Ascending aorta (tissue), 2 donors: ENCODE data around the gene FBXW12. TPM values are rescaled to one million over a fixed set of nuclear protein-coding genes. Genes with fewer than 3 reads are reported as not detected.

Source experiments
- DNase-seq, 2 donors: peaks; one replicate each; pipeline ENCODE4 v3.0.0-alpha.2; 2019; ENCODE audit warnings: low spot score in 2 of 2
- H3K27ac ChIP-seq, 2 donors: fragments of 200-600 bp; sonication (generic); one replicate each; pipeline ENCODE4 v1.5.1; 2016 to 2017; ENCODE audit warnings: mild to moderate bottlenecking in 1 of 2
- H3K27me3 ChIP-seq: fragments of 200-600 bp; sonication (generic); one replicate; pipeline ENCODE4 v1.5.1; 2017
- H3K36me3 ChIP-seq, 2 donors: fragments of 200-600 bp; sonication (generic); one replicate each; pipeline ENCODE4 v1.5.1; 2016
- H3K4me1 ChIP-seq, 2 donors: fragments of 200-600 bp; sonication (generic); one replicate each; pipeline ENCODE4 v1.5.1; 2016 to 2017; ENCODE audit warnings: mild to moderate bottlenecking in 1 of 2
- H3K4me3 ChIP-seq, 2 donors: fragments of 200-600 bp; sonication (generic); one replicate each; pipeline ENCODE4 v1.5.1; 2016 to 2017; ENCODE audit warnings: mild to moderate bottlenecking in 1 of 2
- H3K9me3 ChIP-seq, 2 donors: fragments of 200-600 bp; sonication (generic); one replicate each; pipeline ENCODE4 v1.5.1; 2016
- CTCF ChIP-seq, 3 experiments: fragments of 200-600 bp in 2 of 3; fragments of 450-650 bp in 1 of 3; sonication (generic) in 2 of 3; IDR thresholded peaks; one replicate each; pipeline ENCODE4 v1.5.1; 2016 to 2019; ENCODE audit warnings: antibody characterized with exemption in 3 of 3, mild to moderate bottlenecking in 1 of 3, moderate library complexity in 1 of 3
- intact Hi-C: fragments of 100-400 bp; cut with DNase I; formaldehyde crosslinking; loops from one replicate; pipeline ENCODE4 v1.15.1; 2023
- total RNA-seq: library from RNA; depleted of rRNA; stranded (reverse); fragments of >200 nt; gene quantifications from one replicate; pipeline ENCODE4 v1.1.0, GENCODE V29; 2016

FBXW12 gene
- total RNA-seq, 1 donor from 2014 or later = not detected

GRCh38 chr3:48425281-48425812 is 53.3 kb downstream of the FBXW12 start:
- peak overlapping the region in 1 of 2 donors; percentile 79 for H3K4me3 ChIP-seq
- intact Hi-C loops = no loop called here
- no peak for DNase-seq
- peak overlapping the region; percentile 95 to 98 for H3K27ac ChIP-seq
- peaks cover 18 to 43% of the 10 kb centered on the region in 2 donors for H3K4me1 ChIP-seq
- H3K9me3 ChIP-seq = no peaks in the 10 kb centered on the region
- H3K27me3 ChIP-seq = no peaks in the 10 kb centered on the region
- TF ChIP-seq CTCF (IDR thresholded peaks at IDR 0.05) = no peak
- H3K36me3 ChIP-seq = peaks cover 15 to 33% of the 10 kb centered on the region in 2 donors

GRCh38 chr3:48426401-48426909 is 54.4 kb downstream of the FBXW12 start:
- H3K36me3 ChIP-seq = peaks cover 7 to 23% of the 10 kb centered on the region in 2 donors
- peaks cover 18 to 47% of the 10 kb centered on the region in 2 donors for H3K4me1 ChIP-seq
- TF ChIP-seq CTCF (IDR thresholded peaks at IDR 0.05) = no peak
- DNase-seq = no peak
- H3K9me3 ChIP-seq = no peaks in the 10 kb centered on the region
- intact Hi-C loops = no loop called here
- H3K27me3 ChIP-seq = no peaks in the 10 kb centered on the region
- peak overlapping the region; percentile 95 to 98 for H3K27ac ChIP-seq
- peak overlapping the region; percentile 79 to 94 for H3K4me3 ChIP-seq

GRCh38 chr3:48426944-48427629 is 55.1 kb downstream of the FBXW12 start:
- H3K4me3 ChIP-seq = peak overlapping the region; percentile 79 to 94
- peaks cover 18 to 47% of the 10 kb centered on the region in 2 donors for H3K4me1 ChIP-seq
- no peaks in the 10 kb centered on the region for H3K9me3 ChIP-seq
- intact Hi-C loops = no loop called here
- no peak for DNase-seq
- H3K27me3 ChIP-seq = no peaks in the 10 kb centered on the region
- H3K36me3 ChIP-seq = peaks cover 7 to 21% of the 10 kb centered on the region in 2 donors
- peak overlapping the region; percentile 95 to 98 for H3K27ac ChIP-seq
- TF ChIP-seq CTCF (IDR thresholded peaks at IDR 0.05) = no peak

GRCh38 chr3:48427630-48427962 is 55.6 kb downstream of the FBXW12 start:
- Histone ChIP-seq H3K9me3 (no peaks in the 10 kb centered on the region), H3K4me1 (peaks cover 18 to 47% of the 10 kb centered on the region in 2 donors)

GRCh38 chr3:48428088-48428571 is 56.1 kb downstream of the FBXW12 start:
- H3K4me3 ChIP-seq = peak overlapping the region; percentile 79 to 94
- peaks cover 7 to 14% of the 10 kb centered on the region in 2 donors for H3K36me3 ChIP-seq
- H3K9me3 ChIP-seq = no peaks in the 10 kb centered on the region
- intact Hi-C loops = no loop called here
- no peak for TF ChIP-seq CTCF (IDR thresholded peaks at IDR 0.05)
- peak overlapping the region; percentile 95 to 98 for H3K27ac ChIP-seq
- H3K27me3 ChIP-seq = no peaks in the 10 kb centered on the region
- DNase-seq = no peak
- peaks cover 18 to 43% of the 10 kb centered on the region in 2 donors for H3K4me1 ChIP-seq

More at GRCh38 chr3:48427630-48427962, 55.6 kb downstream of the FBXW12 start:
- Histone ChIP-seq H3K27ac (peak overlapping the region; percentile 95 to 98), H3K27me3 (no peaks in the 10 kb centered on the region), H3K36me3 (peaks cover 7 to 16% of the 10 kb centered on the region in 2 donors), H3K4me3 (peak overlapping the region; percentile 79 to 94)
- DNase-seq = no peak
- no peak for TF ChIP-seq CTCF (IDR thresholded peaks at IDR 0.05)
- intact Hi-C loops = no loop called here
